GM12872 (cell line): ENCODE measurements around the gene IQSEC2.

Experiments
- CTCF ChIP-seq: IDR thresholded peaks from 3 replicates; pipeline ENCODE4 v1.5.1; 2011; ENCODE audit warnings: low read depth, mild to moderate bottlenecking, low read length, moderate library complexity; ENCODE audit not compliant: insufficient read depth

The IQSEC2 gene

DNA sequence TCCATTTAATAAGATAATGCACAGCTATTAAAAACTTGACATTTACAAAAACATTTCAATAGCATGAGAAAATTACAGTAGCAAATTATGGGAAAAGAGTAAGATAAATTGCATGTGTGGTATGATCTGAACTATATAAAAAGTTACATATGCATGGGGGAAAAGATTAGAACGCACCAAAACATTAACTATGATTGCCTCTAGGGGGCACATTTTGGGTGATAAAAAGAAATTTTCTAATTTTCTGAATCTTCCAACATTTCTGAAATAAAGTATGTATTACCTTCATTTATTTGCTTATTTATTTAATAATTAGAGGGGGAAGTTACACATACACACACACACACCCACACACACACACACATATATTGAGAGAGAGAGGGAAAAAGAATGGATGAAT is 36.8 kb downstream of the IQSEC2 start:
- 0 out of 3 replicates have a peak, but pooled peaks have one; percentile 10 for TF ChIP-seq CTCF

DNA sequence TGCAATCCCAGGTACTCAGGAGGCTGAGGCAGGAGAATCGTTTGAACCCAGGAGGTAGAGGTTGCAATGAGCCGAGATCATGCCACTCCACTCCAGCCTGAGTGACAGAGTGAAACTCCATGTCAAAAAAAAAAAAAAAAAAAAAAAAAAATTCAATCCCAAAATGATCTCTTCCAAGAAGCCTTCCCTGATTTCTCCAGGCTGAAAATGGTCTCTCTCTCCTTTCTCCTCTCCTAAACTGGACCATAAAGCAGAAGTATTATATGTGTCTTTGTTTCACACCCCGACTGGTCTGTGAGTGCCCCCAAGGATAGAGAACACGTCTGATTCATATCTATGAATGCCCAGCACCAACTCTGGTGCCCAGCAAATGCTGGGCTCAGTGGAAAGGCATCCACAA is 39.1 kb downstream of the IQSEC2 start:
- no peak for TF ChIP-seq CTCF

- no peak for TF ChIP-seq CTCF
Observed at GRCh38 chrX:53241558-53241957, 39.8 kb downstream of the IQSEC2 start.

- TF ChIP-seq CTCF: peak; percentile 31; the same call in 1 of the 3 replicates
Observed at GRCh38 chrX:53239474-53239873, 41.9 kb downstream of the IQSEC2 start.

DNA sequence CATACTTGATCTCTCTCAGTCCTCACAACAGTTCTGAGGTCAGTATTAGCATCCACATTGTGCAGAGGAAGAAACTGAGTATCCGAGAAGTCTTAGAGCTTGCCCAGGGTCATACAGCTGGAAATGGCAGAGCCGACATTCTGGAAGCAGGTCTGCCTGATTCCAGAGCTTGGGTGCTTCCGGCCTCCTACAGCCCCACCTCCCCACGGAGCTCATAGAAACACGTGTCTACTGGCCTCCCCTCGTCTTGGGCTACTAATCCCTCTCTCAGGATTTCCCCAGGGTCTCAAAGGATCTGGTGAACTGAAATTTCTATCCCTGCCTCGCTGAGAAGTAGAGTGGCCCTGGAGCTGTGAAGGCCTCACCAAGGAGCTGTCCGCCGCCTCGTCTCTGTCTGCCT is 44.3 kb downstream of the IQSEC2 start:
- no peak for TF ChIP-seq CTCF

DNA sequence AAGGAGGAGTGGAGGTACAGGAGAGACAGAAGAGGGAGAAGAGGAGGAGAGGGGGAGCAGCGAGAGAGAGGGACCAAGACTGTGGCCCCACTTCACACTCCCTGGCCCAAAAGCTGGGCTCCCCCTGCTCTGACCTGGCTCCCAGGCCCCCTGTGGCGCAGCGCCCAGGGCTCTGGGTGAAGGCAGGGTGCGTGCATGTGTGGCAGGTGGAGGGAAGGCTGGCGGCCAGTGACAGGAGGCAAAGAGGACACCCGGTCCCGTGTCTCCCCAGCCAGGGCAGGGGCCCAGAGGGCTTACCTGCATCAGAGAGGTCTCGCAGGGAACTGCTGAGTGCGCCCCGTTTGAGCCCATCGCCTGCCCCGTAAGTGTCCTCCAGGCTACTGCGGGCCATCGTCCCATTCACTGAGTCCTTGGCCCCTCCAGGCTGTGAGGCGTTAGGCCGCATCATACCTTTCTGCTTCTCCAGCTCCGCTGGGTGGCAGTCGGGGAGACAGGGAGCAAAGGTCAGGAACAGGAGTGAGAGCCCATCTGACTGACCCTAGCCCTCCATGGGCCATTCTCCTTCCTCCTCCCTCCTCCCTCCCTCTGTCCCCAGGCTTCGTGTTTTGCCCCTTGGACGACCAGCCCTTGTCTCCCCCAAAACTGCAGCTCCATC is 45.2 kb downstream of the IQSEC2 start:
- TF ChIP-seq CTCF: no peak

- TF ChIP-seq CTCF: no peak
Observed at GRCh38 chrX:53235566-53235965, 45.8 kb downstream of the IQSEC2 start.
